ENCODE measurements around the gene PC. TPM values are rescaled to one million over a fixed set of nuclear protein-coding genes. Genes with fewer than 3 reads are reported as not detected.

The PC gene
- total and polyA plus RNA-seq, 9 of the 15 experiments (the other 6 are each of a cell fraction or from before 2014, with no cell fraction given): 0.94 to 38.0 (median 8.7) TPM

DNA sequence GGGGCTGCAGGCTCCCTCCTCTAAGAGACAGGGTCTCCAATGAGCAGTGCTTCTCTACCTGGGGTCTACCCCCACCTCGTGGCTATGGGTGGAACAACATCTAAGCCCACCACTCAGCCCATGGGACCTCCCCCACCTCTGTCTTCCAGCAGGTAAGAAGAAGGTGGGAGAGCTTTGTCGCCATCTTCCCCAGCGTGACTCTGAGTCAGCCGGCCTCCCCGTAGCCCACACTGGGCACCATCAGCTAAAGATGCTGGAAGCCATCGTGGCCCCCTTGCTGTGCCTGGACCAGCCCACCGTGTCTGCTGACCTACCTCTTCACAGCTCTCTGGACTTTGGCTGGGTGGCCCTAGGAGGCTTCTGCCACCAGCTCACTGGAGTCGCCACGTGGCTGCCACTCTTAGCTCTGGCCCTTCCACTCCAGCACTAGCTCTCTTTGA, 17.9 kb upstream of the PC start:
- no peaks in the 10 kb centered on the region for H3K27me3 ChIP-seq (ENCODE audit: control insufficient read depth in 2 of 2, insufficient read depth in 2 of 2, low read length in 2 of 2)
- no peak overlapping the region for H3K4me3 ChIP-seq
- BruUV-seq (replicated peaks): no TSS peak
- H3K9me3 ChIP-seq (replicated peaks; ENCODE audit: control insufficient read depth, insufficient read depth, low read depth, low read length): no peaks in the 10 kb centered on the region
- in situ Hi-C loops (cut with MboI): loop anchor here (5.0 kb wide), 1 partner anchor 124 kb away; no protein-coding TSS in a partner anchor
- intact Hi-C loops (cut with micrococcal nuclease): loop anchor here (2.0 to 5.0 kb wide), 3 partner anchors 84 to 281 kb away; partner anchors contain the start of gene RCE1
- H3K27ac ChIP-seq (ENCODE audit: extremely low read depth, low read depth, low read length): no peak overlapping the region
- H2AFZ ChIP-seq (ENCODE audit: low read depth, low read length): no peak overlapping the region
- peak; percentile 26 for FAIRE-seq
- no peaks in the 10 kb centered on the region for H3K9me1 ChIP-seq (ENCODE audit: control insufficient read depth, insufficient read depth, low read length)
- no peaks in the 10 kb centered on the region for H3K79me2 ChIP-seq (ENCODE audit: control insufficient read depth, insufficient read depth, low read length)
- 21% methylated on average over 9 of the region's 9 CpGs for WGBS (ENCODE audit: insufficient coverage, low coverage, missing lambda C conversion rate)
- DNase-seq (ENCODE audit: extremely low read depth in 1 of 4, low spot score in 3 of 4): peak; percentile 54 to 79 (median 68)
- peaks cover 0 to 14% of the 10 kb centered on the region in 2 experiments; a peak in 2 of 5 replicates for H3K4me1 ChIP-seq (replicated peaks in 1 of 2; ENCODE audit: control insufficient read depth in 2 of 2, insufficient read depth in 2 of 2, low read length in 2 of 2)
- CTCF ChIA-PET (ENCODE audit: low intra/inter-chr PET ratio): interaction anchor here (0.6 to 2.2 kb wide), 4 partner anchors 141 to 567 kb away, joined by 3 to 11 read pairs (median 4); no protein-coding TSS in a partner anchor
- ATAC-seq: peak; percentile 85
- no peaks in the 10 kb centered on the region for H4K20me1 ChIP-seq (replicated peaks; ENCODE audit: control insufficient read depth, insufficient read depth, low read length)
- no peaks in the 10 kb centered on the region for H3K36me3 ChIP-seq (ENCODE audit: control insufficient read depth, insufficient read depth, low read length)
- peak overlapping the region in 1 of 2 experiments; percentile 27; a peak in 1 of 4 replicates for H3K9ac ChIP-seq (ENCODE audit: insufficient read depth in 1 of 2, low read depth in 2 of 2, low read length in 2 of 2)
- no peak overlapping the region for H3K4me2 ChIP-seq (ENCODE audit: insufficient read depth, low read length)
- POLR2A ChIA-PET: interaction anchor here (0.7 to 1.5 kb wide), 8 partner anchors 10 to 414 kb away, joined by 3 to 4 read pairs (median 3); no protein-coding TSS in a partner anchor
- TF ChIP-seq, protein P1, sequence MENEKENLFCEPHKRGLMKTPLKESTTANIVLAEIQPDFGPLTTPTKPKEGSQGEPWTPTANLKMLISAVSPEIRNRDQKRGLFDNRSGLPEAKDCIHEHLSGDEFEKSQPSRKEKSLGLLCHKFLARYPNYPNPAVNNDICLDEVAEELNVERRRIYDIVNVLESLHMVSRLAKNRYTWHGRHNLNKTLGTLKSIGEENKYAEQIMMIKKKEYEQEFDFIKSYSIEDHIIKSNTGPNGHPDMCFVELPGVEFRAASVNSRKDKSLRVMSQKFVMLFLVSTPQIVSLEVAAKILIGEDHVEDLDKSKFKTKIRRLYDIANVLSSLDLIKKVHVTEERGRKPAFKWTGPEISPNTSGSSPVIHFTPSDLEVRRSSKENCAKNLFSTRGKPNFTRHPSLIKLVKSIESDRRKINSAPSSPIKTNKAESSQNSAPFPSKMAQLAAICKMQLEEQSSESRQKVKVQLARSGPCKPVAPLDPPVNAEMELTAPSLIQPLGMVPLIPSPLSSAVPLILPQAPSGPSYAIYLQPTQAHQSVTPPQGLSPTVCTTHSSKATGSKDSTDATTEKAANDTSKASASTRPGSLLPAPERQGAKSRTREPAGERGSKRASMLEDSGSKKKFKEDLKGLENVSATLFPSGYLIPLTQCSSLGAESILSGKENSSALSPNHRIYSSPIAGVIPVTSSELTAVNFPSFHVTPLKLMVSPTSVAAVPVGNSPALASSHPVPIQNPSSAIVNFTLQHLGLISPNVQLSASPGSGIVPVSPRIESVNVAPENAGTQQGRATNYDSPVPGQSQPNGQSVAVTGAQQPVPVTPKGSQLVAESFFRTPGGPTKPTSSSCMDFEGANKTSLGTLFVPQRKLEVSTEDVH (IDR thresholded peaks at IDR 0.05; ENCODE audit: low read depth, partially characterized antibody): no peak
- 0 out of 2 replicates have a peak, but pooled peaks have one; percentile 21 for TF ChIP-seq GATAD2A (IDR thresholded peaks at IDR 0.05)
- peak; percentile 80; the same call in 1 of the 2 replicates for TF ChIP-seq ARID2 (IDR thresholded peaks at IDR 0.05)
- peak; percentile 72 for TF ChIP-seq CC2D1A (IDR thresholded peaks at IDR 0.05)
- TF ChIP-seq RAD21 (CRISPR knock-in tag; conservative IDR thresholded peaks at IDR 0.05 in 1 of 2, IDR thresholded peaks at IDR 0.05 in 1 of 2): peak; percentile 81 to 91
- TF ChIP-seq, protein P2, sequence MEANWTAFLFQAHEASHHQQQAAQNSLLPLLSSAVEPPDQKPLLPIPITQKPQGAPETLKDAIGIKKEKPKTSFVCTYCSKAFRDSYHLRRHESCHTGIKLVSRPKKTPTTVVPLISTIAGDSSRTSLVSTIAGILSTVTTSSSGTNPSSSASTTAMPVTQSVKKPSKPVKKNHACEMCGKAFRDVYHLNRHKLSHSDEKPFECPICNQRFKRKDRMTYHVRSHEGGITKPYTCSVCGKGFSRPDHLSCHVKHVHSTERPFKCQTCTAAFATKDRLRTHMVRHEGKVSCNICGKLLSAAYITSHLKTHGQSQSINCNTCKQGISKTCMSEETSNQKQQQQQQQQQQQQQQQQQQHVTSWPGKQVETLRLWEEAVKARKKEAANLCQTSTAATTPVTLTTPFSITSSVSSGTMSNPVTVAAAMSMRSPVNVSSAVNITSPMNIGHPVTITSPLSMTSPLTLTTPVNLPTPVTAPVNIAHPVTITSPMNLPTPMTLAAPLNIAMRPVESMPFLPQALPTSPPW (CRISPR knock-in tag; IDR thresholded peaks at IDR 0.05): 0 out of 2 replicates have a peak, but pooled peaks have one; percentile 1
- TF ChIP-seq ZNF717 (CRISPR knock-in tag; IDR thresholded peaks at IDR 0.05): no peak
- 0 out of 2 replicates have a peak, but pooled peaks have one; percentile 21 for TF ChIP-seq DPF2 (IDR thresholded peaks at IDR 0.05)
- peak; percentile 55; the same call in 1 of the 2 replicates for TF ChIP-seq SMC3 (conservative IDR thresholded peaks at IDR 0.05; ENCODE audit: insufficient read depth, low read depth, low read length)
- TF ChIP-seq, protein P3, sequence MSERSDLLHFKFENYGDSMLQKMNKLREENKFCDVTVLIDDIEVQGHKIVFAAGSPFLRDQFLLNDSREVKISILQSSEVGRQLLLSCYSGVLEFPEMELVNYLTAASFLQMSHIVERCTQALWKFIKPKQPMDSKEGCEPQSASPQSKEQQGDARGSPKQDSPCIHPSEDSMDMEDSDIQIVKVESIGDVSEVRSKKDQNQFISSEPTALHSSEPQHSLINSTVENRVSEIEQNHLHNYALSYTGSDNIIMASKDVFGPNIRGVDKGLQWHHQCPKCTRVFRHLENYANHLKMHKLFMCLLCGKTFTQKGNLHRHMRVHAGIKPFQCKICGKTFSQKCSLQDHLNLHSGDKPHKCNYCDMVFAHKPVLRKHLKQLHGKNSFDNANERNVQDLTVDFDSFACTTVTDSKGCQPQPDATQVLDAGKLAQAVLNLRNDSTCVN (CRISPR knock-in tag; IDR thresholded peaks at IDR 0.05): no peak
